Esophagus (tissue), 2 donors: Measurements from ENCODE around the gene GATM. TPM values are rescaled to one million over a fixed set of nuclear protein-coding genes. Genes with fewer than 3 reads are reported as not detected.

Experiments used
- H3K27ac ChIP-seq, 2 donors: one replicate each; pipeline ENCODE4 v1.5.1; 2013; ENCODE audit warnings: low read depth in 2 of 2, mild to moderate bottlenecking in 2 of 2, inconsistent platforms in 1 of 2, low read length in 1 of 2, moderate library complexity in 1 of 2
- H3K27me3 ChIP-seq, 2 donors: one replicate each; pipeline ENCODE4 v1.6.1; 2013; ENCODE audit warnings: low read length in 2 of 2, control low read depth in 1 of 2, mild to moderate bottlenecking in 1 of 2; ENCODE audit not compliant: insufficient read depth in 2 of 2, control insufficient read depth in 1 of 2
- H3K36me3 ChIP-seq, 2 donors: one replicate each; pipeline ENCODE4 v1.6.1; 2013; ENCODE audit warnings: low read length in 1 of 2; ENCODE audit not compliant: control insufficient read depth in 2 of 2, insufficient read depth in 2 of 2
- H3K4me1 ChIP-seq, 2 donors: one replicate each; pipeline ENCODE4 v1.6.1; 2013; ENCODE audit warnings: low read length in 1 of 2; ENCODE audit not compliant: control insufficient read depth in 2 of 2, insufficient read depth in 2 of 2
- H3K4me3 ChIP-seq, 2 donors: one replicate each; pipeline ENCODE4 v1.5.1; 2013; ENCODE audit warnings: low read length in 2 of 2, mild to moderate bottlenecking in 2 of 2, low read depth in 1 of 2, moderate library complexity in 1 of 2
- H3K9me3 ChIP-seq, 2 donors: one replicate each; pipeline ENCODE4 v1.6.1; 2013; ENCODE audit warnings: mild to moderate bottlenecking in 2 of 2, low read depth in 1 of 2, low read length in 1 of 2, moderate library complexity in 1 of 2; ENCODE audit not compliant: control insufficient read depth in 2 of 2, insufficient read depth in 1 of 2
- WGBS, 2 donors: extraction: QIAGEN DNeasy Blood & Tissue Kit; methylation state at CpG; one replicate each; pipeline ENCODE4 v1.1.7; 2013; 5-methylcytosine and 5-hydroxymethylcytosine counted together
- polyA plus RNA-seq, 2 donors: library from polyadenylated mRNA; stranded (reverse); fragments of 200-250 nt; gene quantifications; one replicate each; pipeline ENCODE4 v1.2.3, GENCODE V29; 2013
- donor health status: healthy with polysubstance abuse.
- donor health status: Bipolar disorder and iron deficiency.

The GATM gene
- polyA plus RNA-seq, 2 donors: 12.5 to 15.7 TPM

DNA sequence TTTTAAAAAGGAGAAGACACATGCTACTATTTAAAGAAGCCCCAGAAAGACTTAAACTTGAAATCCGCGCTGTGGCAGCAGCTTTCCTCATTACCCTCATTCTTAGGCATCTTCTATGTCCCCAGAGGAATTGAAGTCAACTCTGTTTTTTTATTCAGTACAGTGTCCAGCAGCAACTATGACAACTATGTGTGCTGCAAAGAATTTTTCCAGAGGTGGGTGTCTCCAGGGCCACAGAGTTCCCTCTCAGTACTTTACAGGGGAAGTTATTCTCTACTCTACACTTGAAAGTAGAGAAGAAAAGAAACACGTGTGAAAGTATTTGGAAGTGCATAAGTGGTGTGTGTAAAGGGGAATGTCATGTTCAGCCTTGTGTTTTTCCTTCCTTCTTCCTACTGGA lies 32.0 kb downstream of the GATM start:
- Histone ChIP-seq H3K9me3 (no peaks in the 10 kb centered on the region), H3K27me3 (no peaks in the 10 kb centered on the region), H3K4me1 (no peaks in the 10 kb centered on the region), H3K4me3 (no peak overlapping the region), H3K27ac (no peak overlapping the region), H3K36me3 (no peaks in the 10 kb centered on the region)
- WGBS, 2 donors: 54 to 78% methylated on average over 3 of the region's 3 CpGs

DNA sequence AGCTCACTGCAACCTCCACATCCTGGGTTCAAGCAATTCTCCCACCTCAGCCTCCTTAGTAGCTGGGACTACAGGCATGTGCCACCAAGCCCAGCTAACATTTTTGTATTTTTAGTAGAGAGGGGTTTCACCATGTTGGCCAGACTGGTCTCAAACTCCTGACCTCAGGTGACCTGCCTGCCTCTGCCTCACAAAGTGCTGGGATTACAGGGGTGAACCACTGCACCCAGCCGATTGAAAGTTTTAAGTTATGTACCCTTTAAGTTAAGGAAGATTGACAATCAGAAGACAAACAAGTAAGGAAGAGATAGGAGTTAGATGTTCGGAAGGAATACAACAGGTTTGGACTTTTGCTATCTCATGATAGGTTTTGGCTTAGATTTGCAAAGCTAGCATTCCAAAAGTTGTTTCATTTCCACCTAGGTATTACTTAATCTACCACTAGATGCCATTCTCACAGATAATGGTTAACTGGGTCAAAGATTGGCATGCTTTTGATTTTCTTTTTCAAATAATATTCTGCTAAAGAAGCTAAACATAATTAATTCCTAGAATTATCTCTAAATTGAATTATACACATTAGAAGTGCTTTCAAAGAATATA lies 35.0 kb downstream of the GATM start:
- Histone ChIP-seq H3K4me1 (no peaks in the 10 kb centered on the region), H3K9me3 (no peaks in the 10 kb centered on the region), H3K36me3 (no peaks in the 10 kb centered on the region), H3K4me3 (no peak overlapping the region), H3K27me3 (no peaks in the 10 kb centered on the region), H3K27ac (no peak overlapping the region)
- WGBS, 2 donors: 57 to 72% methylated on average over 2 of the region's 2 CpGs

DNA sequence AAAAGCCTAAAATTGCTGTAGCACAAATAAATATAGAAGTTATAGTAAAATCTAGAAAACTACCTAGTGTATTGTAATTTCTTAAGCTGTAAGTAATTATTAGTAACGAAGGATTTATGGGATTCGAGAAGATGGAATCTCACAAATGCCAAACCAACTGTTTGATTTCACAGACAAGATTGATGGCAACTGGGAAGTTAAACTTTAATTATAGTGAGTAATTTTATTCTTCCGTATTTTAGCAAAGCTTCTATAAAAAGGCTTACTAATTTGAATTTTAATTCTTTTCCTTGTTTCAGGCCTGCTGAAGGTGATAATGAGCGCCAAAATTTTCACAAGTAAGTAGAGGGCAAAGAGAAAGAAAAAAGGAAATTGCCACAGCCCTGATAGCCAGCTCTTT lies 36.6 kb downstream of the GATM start:
- Histone ChIP-seq H3K4me1 (no peaks in the 10 kb centered on the region), H3K36me3 (no peaks in the 10 kb centered on the region), H3K27me3 (no peaks in the 10 kb centered on the region), H3K9me3 (no peaks in the 10 kb centered on the region), H3K27ac (no peak overlapping the region), H3K4me3 (no peak overlapping the region)
- WGBS, 2 donors: 73 to 88% methylated on average over 4 of the region's 4 CpGs

DNA sequence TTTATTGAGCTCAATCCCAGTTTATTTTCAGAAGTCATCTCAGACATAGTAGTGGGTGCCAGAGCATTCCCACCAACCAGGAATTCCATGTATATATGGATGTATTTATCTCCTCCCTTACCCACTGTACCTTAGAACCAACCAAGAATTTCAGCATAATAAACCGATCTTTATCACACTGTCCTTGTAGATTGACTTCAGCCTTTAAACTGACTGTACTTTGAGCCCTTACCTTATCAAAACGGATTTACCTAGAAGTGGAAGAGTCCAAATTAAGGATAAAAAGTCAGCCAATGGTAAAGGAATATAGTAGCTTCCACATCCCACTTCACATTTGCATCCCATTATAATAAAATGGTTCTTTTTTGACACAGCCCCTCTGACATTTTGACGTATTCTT lies 37.9 kb downstream of the GATM start:
- H3K4me3 ChIP-seq: no peak overlapping the region
- WGBS, 2 donors: 71 to 84% methylated on average over 3 of the region's 3 CpGs
- H3K36me3 ChIP-seq: no peaks in the 10 kb centered on the region
- H3K4me1 ChIP-seq: no peaks in the 10 kb centered on the region
- H3K27me3 ChIP-seq: no peaks in the 10 kb centered on the region
- no peak overlapping the region for H3K27ac ChIP-seq
- H3K9me3 ChIP-seq: no peaks in the 10 kb centered on the region

DNA sequence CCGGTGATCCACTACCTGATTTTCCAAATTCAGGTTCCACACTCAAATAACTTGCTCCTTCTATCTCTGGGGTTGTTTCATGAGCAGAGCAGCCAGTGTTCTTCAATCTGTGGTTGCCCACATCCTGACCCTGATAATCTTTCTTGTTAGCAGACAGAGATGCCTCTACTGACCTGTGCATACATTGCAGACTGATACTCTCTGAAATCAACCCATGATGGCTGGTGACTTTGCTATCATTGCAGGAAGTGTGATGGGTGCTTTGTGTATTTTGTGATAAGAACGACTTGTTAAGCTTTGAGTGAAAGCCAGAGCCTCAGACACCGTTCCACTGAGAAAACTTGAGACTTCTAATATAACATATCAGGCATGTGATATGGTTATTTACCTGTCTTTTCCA lies 39.9 kb downstream of the GATM start:
- no peak overlapping the region for H3K27ac ChIP-seq
- no peaks in the 10 kb centered on the region for H3K36me3 ChIP-seq
- 53 to 57% methylated on average over 3 of the region's 3 CpGs for WGBS, 2 donors
- H3K4me3 ChIP-seq: no peak overlapping the region
- H3K4me1 ChIP-seq: no peaks in the 10 kb centered on the region
- H3K27me3 ChIP-seq: no peaks in the 10 kb centered on the region
- H3K9me3 ChIP-seq: no peaks in the 10 kb centered on the region

DNA sequence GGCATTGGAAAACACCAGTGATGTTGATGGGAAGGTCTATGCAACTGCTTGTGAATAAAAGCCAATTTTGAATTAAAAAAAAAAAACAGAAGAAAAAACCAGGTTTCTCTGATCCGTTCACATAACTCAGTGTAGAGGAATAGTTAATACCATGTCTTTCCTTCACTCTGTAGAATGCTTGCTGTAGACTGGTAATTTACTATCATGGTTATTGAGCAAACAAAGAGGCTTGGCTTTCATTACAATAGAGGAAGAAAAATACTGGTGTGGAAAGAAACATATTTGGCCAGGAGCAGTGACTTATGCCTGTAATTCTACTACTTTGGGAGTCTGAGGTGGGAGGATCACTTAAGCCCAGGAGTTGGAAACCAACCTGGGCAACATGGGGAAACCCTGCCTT lies 41.1 kb downstream of the GATM start:
- WGBS, 2 donors: 56 to 69% methylated on average over 1 of the region's 1 CpG
- H3K27ac ChIP-seq: no peak overlapping the region
- H3K9me3 ChIP-seq: no peaks in the 10 kb centered on the region

DNA sequence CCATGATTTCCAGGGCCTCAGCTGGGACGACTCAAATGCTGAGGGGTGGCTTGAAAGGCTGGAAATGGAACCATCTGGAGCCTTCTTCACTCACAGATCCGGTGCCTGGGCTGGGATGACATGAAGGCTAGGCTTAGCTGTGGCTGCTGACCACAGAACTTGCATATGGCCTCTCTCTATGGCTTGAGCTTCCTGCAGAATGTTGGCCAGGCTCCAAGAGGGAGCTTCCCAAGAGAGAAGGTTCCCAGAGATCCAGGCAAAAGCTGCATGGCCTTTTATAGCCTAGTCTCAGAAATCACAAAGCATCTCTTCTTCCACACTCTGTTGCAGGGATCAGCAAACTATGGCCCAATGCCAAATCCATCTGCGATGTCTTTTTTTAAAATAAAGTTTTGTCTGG lies 44.8 kb downstream of the GATM start:
- Histone ChIP-seq H3K27ac (no peak overlapping the region), H3K4me1 (no peaks in the 10 kb centered on the region), H3K4me3 (no peak overlapping the region), H3K36me3 (no peaks in the 10 kb centered on the region), H3K9me3 (no peaks in the 10 kb centered on the region), H3K27me3 (no peaks in the 10 kb centered on the region)
- WGBS, 2 donors: 41 to 50% methylated on average over 3 of the region's 3 CpGs

More for the DNA sequence above, 41.1 kb downstream of the GATM start:
- Histone ChIP-seq H3K27me3 (no peaks in the 10 kb centered on the region), H3K36me3 (no peaks in the 10 kb centered on the region), H3K4me3 (no peak overlapping the region), H3K4me1 (no peaks in the 10 kb centered on the region)

DNA sequence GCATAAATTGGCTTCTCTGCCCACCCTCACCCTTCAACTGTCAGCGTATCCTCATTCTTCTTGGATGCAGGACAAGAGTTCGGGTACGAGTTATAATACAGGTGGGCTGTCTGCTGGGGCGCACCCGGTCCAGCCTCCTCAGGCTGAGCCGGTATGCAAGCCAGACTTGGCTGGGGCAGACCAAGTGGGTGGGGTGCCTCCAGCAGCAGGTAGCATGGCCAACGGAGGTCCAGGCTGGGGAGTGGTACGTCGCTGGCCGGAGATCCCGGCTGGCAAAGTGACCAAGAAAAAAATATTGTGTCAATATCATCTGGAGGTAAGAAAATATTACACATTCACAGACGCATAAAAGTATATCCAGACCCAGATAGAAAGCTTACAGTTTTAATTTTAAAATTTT lies 45.6 kb downstream of the GATM start:
- no peaks in the 10 kb centered on the region for H3K36me3 ChIP-seq
- no peaks in the 10 kb centered on the region for H3K4me1 ChIP-seq
- no peak overlapping the region for H3K27ac ChIP-seq
- no peaks in the 10 kb centered on the region for H3K9me3 ChIP-seq
- no peak overlapping the region for H3K4me3 ChIP-seq
- no peaks in the 10 kb centered on the region for H3K27me3 ChIP-seq
- 76 to 81% methylated on average over 12 of the region's 12 CpGs for WGBS, 2 donors

DNA sequence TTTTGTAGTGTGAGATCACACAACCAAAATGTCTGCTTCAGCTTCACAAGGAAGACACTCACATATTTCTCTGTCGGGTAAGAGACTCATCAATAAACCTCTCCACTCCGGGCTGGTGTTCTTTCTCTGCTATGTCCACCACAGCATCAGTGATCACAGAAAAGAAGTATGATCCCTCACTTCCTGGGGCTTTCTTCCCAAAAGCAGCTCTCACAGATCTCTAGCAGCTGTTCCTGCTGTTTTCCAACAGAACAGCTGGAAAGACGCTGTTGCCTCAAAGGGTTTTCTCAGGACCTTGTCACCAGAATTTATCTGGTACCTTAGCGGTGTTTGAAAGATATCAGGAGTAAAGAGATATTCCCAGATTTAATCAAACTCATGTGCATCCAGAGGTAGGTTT lies 46.4 kb downstream of the GATM start:
- Histone ChIP-seq H3K27ac (no peak overlapping the region), H3K27me3 (no peaks in the 10 kb centered on the region), H3K36me3 (no peaks in the 10 kb centered on the region), H3K4me1 (no peaks in the 10 kb centered on the region), H3K9me3 (no peaks in the 10 kb centered on the region), H3K4me3 (no peak overlapping the region)
- WGBS, 2 donors: 56 to 64% methylated on average over 4 of the region's 4 CpGs

DNA sequence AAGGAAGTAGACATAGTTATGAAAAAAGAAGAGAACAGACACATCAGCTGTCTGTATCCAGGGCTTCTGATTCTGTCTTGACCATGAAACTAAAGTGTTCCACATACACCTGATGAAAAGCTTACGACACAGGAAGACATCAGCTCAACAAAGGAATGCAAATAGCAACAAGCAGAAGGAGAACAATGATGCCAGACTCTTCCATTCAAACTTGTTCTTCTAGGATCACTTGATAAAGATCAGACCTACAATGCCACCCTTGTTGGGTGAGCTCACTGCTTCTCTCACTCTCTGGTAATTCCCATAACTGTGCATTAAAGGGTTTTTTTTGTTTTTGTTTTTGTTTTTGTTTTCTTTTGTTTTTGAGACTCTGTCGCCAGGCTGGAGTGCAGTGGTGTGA lies 49.7 kb downstream of the GATM start:
- 79 to 87% methylated on average over 2 of the region's 2 CpGs for WGBS, 2 donors

More for the DNA sequence above, 49.7 kb downstream of the GATM start:
- no peaks in the 10 kb centered on the region for H3K9me3 ChIP-seq
- H3K4me1 ChIP-seq: no peaks in the 10 kb centered on the region
- H3K27me3 ChIP-seq: no peaks in the 10 kb centered on the region
- H3K27ac ChIP-seq: no peak overlapping the region
- H3K36me3 ChIP-seq: no peaks in the 10 kb centered on the region
- H3K4me3 ChIP-seq: no peak overlapping the region
